Keratinocyte (primary cell): ENCODE data around the gene SPOP. TPM values are rescaled to one million over a fixed set of nuclear protein-coding genes. Genes with fewer than 3 reads are reported as not detected.

ENCODE experiments used
- DNase-seq: peaks from one replicate; pipeline ENCODE4 v3.0.0-alpha.2; 2011; ENCODE audit warnings: low read depth, missing footprints, low spot score
- FAIRE-seq: peaks from 2 replicates; lab custom pipeline; 2011; peaks lifted over from hg19 to GRCh38; lab: Jason Lieb, UNC
- H2AFZ ChIP-seq: 2 replicates; pipeline ENCODE4 v1.6.0; 2012; ENCODE audit warnings: low read length, control low read depth, inconsistent platforms; ENCODE audit not compliant: control insufficient read depth
- H3K27ac ChIP-seq: 2 replicates; pipeline ENCODE4 v1.5.1; 2011; ENCODE audit warnings: low read length; ENCODE audit not compliant: control insufficient read depth, insufficient read depth
- H3K27me3 ChIP-seq: 3 replicates; pipeline ENCODE4 v1.6.0; 2011; ENCODE audit warnings: low read length; ENCODE audit not compliant: control insufficient read depth, insufficient read depth; ENCODE audit errors: extremely low read depth
- H3K36me3 ChIP-seq, 2 experiments: 2 replicates in 1 of 2; 3 replicates in 1 of 2; pipeline ENCODE4 v1.5.1; 2011; ENCODE audit warnings: low read length in 2 of 2, mild to moderate bottlenecking in 1 of 2; ENCODE audit not compliant: control insufficient read depth in 2 of 2, insufficient read depth in 2 of 2; ENCODE audit errors: extremely low read depth in 1 of 2
- H3K4me1 ChIP-seq: 3 replicates; pipeline ENCODE4 v1.5.1; 2011; ENCODE audit warnings: low read length; ENCODE audit not compliant: control insufficient read depth, insufficient read depth; ENCODE audit errors: extremely low read depth
- H3K4me2 ChIP-seq: 3 replicates; pipeline ENCODE4 v1.6.0; 2011; ENCODE audit warnings: low read depth, low read length; ENCODE audit not compliant: control insufficient read depth, insufficient read depth; ENCODE audit errors: extremely low read depth
- H3K4me3 ChIP-seq, 3 experiments: fragments of 200-600 bp in 1 of 3; sonication (generic) in 1 of 3; 2 replicates in 2 of 3; 3 replicates in 1 of 3; pipeline ENCODE4 v1.5.1; 2011 to 2016; ENCODE audit warnings: low read length in 3 of 3, mild to moderate bottlenecking in 3 of 3, control low read depth in 2 of 3, inconsistent platforms in 1 of 3, low read depth in 1 of 3, mixed read lengths in 1 of 3, mixed run types in 1 of 3, moderate library complexity in 1 of 3; ENCODE audit not compliant: control insufficient read depth in 2 of 3, insufficient read depth in 2 of 3; ENCODE audit errors: extremely low read depth in 1 of 3
- H3K79me2 ChIP-seq: 2 replicates; pipeline ENCODE4 v1.6.0; 2012; ENCODE audit warnings: low read length; ENCODE audit not compliant: control insufficient read depth, insufficient read depth
- H3K9ac ChIP-seq: 3 replicates; pipeline ENCODE4 v1.6.0; 2011; ENCODE audit warnings: low read length; ENCODE audit not compliant: control insufficient read depth, insufficient read depth; ENCODE audit errors: extremely low read depth
- H3K9me1 ChIP-seq: 3 replicates; pipeline ENCODE4 v1.6.0; 2011; ENCODE audit warnings: low read length; ENCODE audit not compliant: control insufficient read depth, insufficient read depth; ENCODE audit errors: extremely low read depth
- H3K9me3 ChIP-seq: 2 replicates; pipeline ENCODE4 v1.5.1; 2012; ENCODE audit warnings: low read depth, low read length; ENCODE audit not compliant: control insufficient read depth
- H4K20me1 ChIP-seq: 3 replicates; pipeline ENCODE4 v1.6.0; 2011; ENCODE audit warnings: low read length; ENCODE audit not compliant: control insufficient read depth, insufficient read depth; ENCODE audit errors: extremely low read depth
- CTCF ChIP-seq, 3 experiments: IDR thresholded peaks in 1 of 3; conservative IDR thresholded peaks in 1 of 3; optimal IDR thresholded peaks in 1 of 3; 2 replicates in 2 of 3; 3 replicates in 1 of 3; pipeline versions ENCODE3 to v1.5.1; 2011; ENCODE audit warnings: low read length in 3 of 3, mild to moderate bottlenecking in 3 of 3, moderate library complexity in 2 of 3, control low read depth in 1 of 3, inconsistent platforms in 1 of 3; ENCODE audit not compliant: insufficient read depth in 2 of 3; ENCODE audit errors: extremely low read depth in 1 of 3
- EZH2 ChIP-seq: IDR thresholded peaks from one replicate; pipeline ENCODE4 v1.6.1; 2012; ENCODE audit warnings: inconsistent platforms, mild to moderate bottlenecking, low read length, moderate library complexity
- dilution Hi-C: fragments of 300-500 bp; cut with MboI; formaldehyde crosslinking; loops from one replicate; pipeline ENCODE4 v1.7.0; 2020; ENCODE audit warnings: low sequenced_read_pairs; ENCODE audit not compliant: extremely low pct_ligation_motif_present
- polyA plus RNA-seq, 5 experiments: library from polyadenylated mRNA; depleted of rRNA in 3 of 5; stranded (reverse) in 3 of 5; stranded (forward) in 1 of 5; unstranded in 1 of 5; fragments of >200 nt; gene quantifications; 1 replicate in 1 of 5; 2 replicates in 3 of 5; 3 replicates in 1 of 5; pipeline versions ENCODE4 v1.2.1 to v1.2.3, GENCODE V29; 2011 to 2012; ENCODE audit warnings: missing spikeins in 2 of 5, low read depth in 1 of 5, low replicate concordance in 1 of 5

The SPOP gene
- polyA plus RNA-seq, 1 donor (not counting 4 experiments of a cell fraction or from before 2014, with no cell fraction given): 27.5 TPM

GRCh38 chr17:49578952-49579500, 98.9 kb downstream of the SPOP start:
- DNase-seq (no peak), FAIRE-seq (no peak)
- H3K4me1 ChIP-seq: peaks cover 9% of the 10 kb centered on the region
- no peaks in the 10 kb centered on the region for H4K20me1 ChIP-seq
- H3K4me3 ChIP-seq: no peak overlapping the region
- TF ChIP-seq EZH2 (no peak), CTCF (optimal IDR thresholded peaks at IDR 0.05 in 1 of 3, IDR thresholded peaks at IDR 0.05 in 1 of 3, conservative IDR thresholded peaks at IDR 0.05 in 1 of 3; ENCODE audit: extremely low read depth in 1 of 3, insufficient read depth in 2 of 3, low read length in 3 of 3) (no peak)
- no peak overlapping the region for H3K4me2 ChIP-seq
- H3K9me1 ChIP-seq: no peaks in the 10 kb centered on the region
- no peak overlapping the region for H2AFZ ChIP-seq
- no peak overlapping the region for H3K27ac ChIP-seq
- H3K9ac ChIP-seq: no peak overlapping the region
- no peaks in the 10 kb centered on the region for H3K79me2 ChIP-seq
- no peaks in the 10 kb centered on the region for H3K36me3 ChIP-seq
- dilution Hi-C loops: no loop called here
- H3K9me3 ChIP-seq: no peaks in the 10 kb centered on the region
- H3K27me3 ChIP-seq: peaks cover 22% of the 10 kb centered on the region

- no peak for FAIRE-seq
- dilution Hi-C loops: no loop called here
- Histone ChIP-seq H3K9me1 (no peaks in the 10 kb centered on the region), H3K79me2 (no peaks in the 10 kb centered on the region), H4K20me1 (no peaks in the 10 kb centered on the region), H3K27ac (no peak overlapping the region), H2AFZ (no peak overlapping the region), H3K9ac (no peak overlapping the region), H3K36me3 (no peaks in the 10 kb centered on the region), H3K4me1 (peaks cover 9% of the 10 kb centered on the region), H3K27me3 (peaks cover 27% of the 10 kb centered on the region), H3K4me3 (no peak overlapping the region), H3K9me3 (no peaks in the 10 kb centered on the region), H3K4me2 (no peak overlapping the region)
- TF ChIP-seq CTCF (optimal IDR thresholded peaks at IDR 0.05 in 1 of 3, IDR thresholded peaks at IDR 0.05 in 1 of 3, conservative IDR thresholded peaks at IDR 0.05 in 1 of 3; ENCODE audit: extremely low read depth in 1 of 3, insufficient read depth in 2 of 3, low read length in 3 of 3) (no peak), EZH2 (no peak)
- DNase-seq: no peak
Measured at GRCh38 chr17:49578414-49578813, 99.5 kb downstream of the SPOP start.
